ENCODE measurements around the gene RSPRY1. TPM values are rescaled to one million over a fixed set of nuclear protein-coding genes. Genes with fewer than 3 reads are reported as not detected.

RSPRY1 gene
- polyA plus RNA-seq, 4 donors = 12.4 to 43.9 (median 17.2) TPM

DNA sequence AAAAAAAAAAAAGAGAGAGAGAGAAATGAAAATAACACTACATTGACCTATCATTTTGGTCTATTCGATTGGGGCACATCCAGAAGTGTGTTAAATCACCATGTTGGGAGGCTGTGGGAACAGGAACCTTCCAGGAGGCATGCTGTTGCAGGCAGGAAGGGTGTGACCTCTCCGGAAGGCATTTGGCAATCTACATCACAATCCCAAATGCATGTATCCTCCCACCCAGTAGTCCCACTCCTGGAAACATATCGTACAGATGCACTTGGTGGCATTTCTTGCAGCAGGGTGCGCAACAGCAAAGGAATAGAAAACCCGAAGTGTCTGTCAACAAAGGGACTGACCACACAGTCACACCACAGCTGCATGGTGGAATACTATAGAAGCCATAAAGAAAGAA, 90.5 kb downstream of the RSPRY1 start:
- Histone ChIP-seq H3K4me1 (ENCODE audit: control insufficient read depth in 3 of 3, insufficient read depth in 2 of 3, low read depth in 1 of 3, low read length in 2 of 3) (peaks cover 0 to 35% (median 7%) of the 10 kb centered on the region in 3 donors), H3K36me3 (ENCODE audit: control insufficient read depth in 3 of 3, insufficient read depth in 2 of 3, low read depth in 1 of 3, low read length in 3 of 3) (peaks cover 0 to 41% (median 3%) of the 10 kb centered on the region in 3 donors), H3K27ac (ENCODE audit: low read depth in 1 of 3, low read length in 2 of 3) (peak overlapping the region in 1 of 3 donors; percentile 29), H3K27me3 (ENCODE audit: control insufficient read depth in 3 of 3, insufficient read depth in 3 of 3, low read length in 3 of 3) (no peaks in the 10 kb centered on the region), H3K4me3 (ENCODE audit: low read depth in 1 of 3, low read length in 3 of 3) (no peak overlapping the region), H3K9me3 (ENCODE audit: control insufficient read depth in 2 of 2, insufficient read depth in 1 of 2, low read depth in 1 of 2, low read length in 1 of 2) (no peaks in the 10 kb centered on the region)
- no peak for FAIRE-seq
- WGBS, 3 donors = 61 to 72% (median 64%) methylated on average over 5 of the region's 5 CpGs
- DNase-seq = no peak

DNA sequence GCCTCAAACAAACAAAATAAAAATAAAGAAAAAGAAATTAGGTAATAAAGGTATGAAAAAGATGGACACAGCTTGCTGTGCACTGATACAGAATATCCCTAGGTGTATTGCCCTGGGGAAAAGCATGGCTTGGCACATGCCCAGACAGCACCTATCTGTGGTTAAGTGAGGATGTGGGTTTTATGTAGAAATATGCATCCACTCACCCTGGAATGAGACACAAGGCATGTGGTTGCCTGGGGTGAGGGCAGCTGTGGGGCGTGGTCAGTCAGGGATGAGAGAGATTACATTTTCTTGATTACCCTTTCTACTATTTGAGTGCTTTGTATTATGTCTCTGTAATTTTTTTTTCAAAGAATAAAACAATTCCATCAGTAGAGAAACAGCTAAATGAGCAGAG, 91.5 kb downstream of the RSPRY1 start:
- 47 to 59% (median 47%) methylated on average over 1 of the region's 1 CpG for WGBS, 3 donors
- DNase-seq (no peak), FAIRE-seq (no peak)

DNA sequence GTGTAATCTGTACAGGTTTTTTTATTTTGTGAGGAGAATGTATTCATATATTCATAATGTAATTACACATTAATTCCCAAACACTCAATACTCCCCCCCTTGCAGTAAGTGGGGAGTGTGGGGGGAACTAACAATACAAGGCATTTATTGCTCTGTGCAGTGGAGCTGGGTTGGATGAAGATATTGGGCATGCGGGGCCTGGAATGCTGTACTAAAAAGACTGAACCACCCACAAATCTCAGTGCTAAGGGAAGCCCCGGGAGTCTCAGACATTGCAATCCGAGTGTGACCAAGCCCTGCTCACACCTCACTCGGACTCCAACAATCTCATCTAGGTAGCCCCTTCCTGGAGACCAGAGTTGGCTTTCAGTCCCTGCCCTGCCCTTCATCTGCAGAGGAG, 92.4 kb downstream of the RSPRY1 start:
- Histone ChIP-seq H3K36me3 (ENCODE audit: control insufficient read depth in 3 of 3, insufficient read depth in 2 of 3, low read depth in 1 of 3, low read length in 3 of 3) (peaks cover 0 to 34% (median 3%) of the 10 kb centered on the region in 3 donors), H3K4me3 (ENCODE audit: low read depth in 1 of 3, low read length in 3 of 3) (no peak overlapping the region), H3K4me1 (ENCODE audit: control insufficient read depth in 3 of 3, insufficient read depth in 2 of 3, low read depth in 1 of 3, low read length in 2 of 3) (peaks cover 0 to 20% (median 7%) of the 10 kb centered on the region in 3 donors), H3K27ac (ENCODE audit: low read depth in 1 of 3, low read length in 2 of 3) (no peak overlapping the region), H3K9me3 (ENCODE audit: control insufficient read depth in 2 of 2, insufficient read depth in 1 of 2, low read depth in 1 of 2, low read length in 1 of 2) (no peaks in the 10 kb centered on the region), H3K27me3 (ENCODE audit: control insufficient read depth in 3 of 3, insufficient read depth in 3 of 3, low read length in 3 of 3) (no peaks in the 10 kb centered on the region)
- no peak for DNase-seq
- WGBS, 3 donors = 77 to 91% (median 86%) methylated on average over 3 to 4 of the region's 4 CpGs
- no peak for FAIRE-seq

More for the DNA sequence above, 91.5 kb downstream of the RSPRY1 start:
- Histone ChIP-seq H3K9me3 (ENCODE audit: control insufficient read depth in 2 of 2, insufficient read depth in 1 of 2, low read depth in 1 of 2, low read length in 1 of 2) (no peaks in the 10 kb centered on the region), H3K27me3 (ENCODE audit: control insufficient read depth in 3 of 3, insufficient read depth in 3 of 3, low read length in 3 of 3) (no peaks in the 10 kb centered on the region), H3K27ac (ENCODE audit: low read depth in 1 of 3, low read length in 2 of 3) (no peak overlapping the region), H3K4me1 (ENCODE audit: control insufficient read depth in 3 of 3, insufficient read depth in 2 of 3, low read depth in 1 of 3, low read length in 2 of 3) (peaks cover 0 to 25% (median 7%) of the 10 kb centered on the region in 3 donors), H3K4me3 (ENCODE audit: low read depth in 1 of 3, low read length in 3 of 3) (no peak overlapping the region), H3K36me3 (ENCODE audit: control insufficient read depth in 3 of 3, insufficient read depth in 2 of 3, low read depth in 1 of 3, low read length in 3 of 3) (peaks cover 0 to 35% (median 3%) of the 10 kb centered on the region in 3 donors)

DNA sequence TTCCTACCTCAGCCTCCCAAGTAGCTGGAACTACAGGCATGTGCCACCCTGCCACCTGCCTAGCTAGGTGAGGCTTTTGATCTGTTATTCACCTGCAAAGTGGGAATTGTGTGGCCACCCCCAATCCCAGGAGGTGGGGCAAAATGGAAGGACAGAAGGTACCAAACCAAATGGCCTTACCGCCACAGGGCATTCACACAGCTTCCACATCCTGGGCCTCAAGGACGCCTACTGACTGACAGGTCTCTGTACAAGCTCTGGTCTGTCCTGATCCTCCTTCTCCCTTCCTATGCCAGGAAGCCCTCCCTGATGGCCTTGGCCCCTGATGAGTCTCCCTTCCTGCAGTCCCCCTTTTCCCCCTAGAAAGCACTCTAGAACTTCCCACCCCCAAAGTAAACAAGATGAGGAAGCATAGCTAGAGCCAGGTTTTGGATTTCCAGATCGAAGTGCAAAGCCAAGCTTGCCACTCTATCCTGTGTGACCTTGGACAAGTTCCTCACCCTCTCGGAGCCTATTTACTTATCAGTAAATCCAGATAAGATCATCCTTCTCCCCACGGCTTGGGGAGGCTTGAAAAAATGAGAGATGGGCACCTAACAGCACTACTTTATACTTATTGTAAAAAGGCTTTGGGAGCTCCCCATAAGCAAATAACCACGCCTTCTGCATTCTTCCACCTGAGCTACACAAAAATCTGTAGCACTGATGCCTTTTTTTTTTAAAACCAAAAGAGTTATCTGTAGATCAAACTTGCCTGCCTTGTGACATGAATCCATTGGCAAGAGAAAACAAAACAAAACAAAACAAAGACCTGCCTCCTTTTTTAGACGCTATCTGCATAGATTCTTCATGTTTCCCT, 93.9 kb downstream of the RSPRY1 start:
- H3K27me3 ChIP-seq (ENCODE audit: control insufficient read depth in 3 of 3, insufficient read depth in 3 of 3, low read length in 3 of 3) = peaks cover 0 to 3% (median 0%) of the 10 kb centered on the region in 3 donors
- H3K27ac ChIP-seq (ENCODE audit: low read depth in 1 of 3, low read length in 2 of 3) = peak overlapping the region in 2 of 3 donors; percentile 17 to 67
- 35 to 59% (median 49%) methylated on average over 7 of the region's 7 CpGs for WGBS, 3 donors
- no peak for FAIRE-seq
- H3K4me3 ChIP-seq (ENCODE audit: low read depth in 1 of 3, low read length in 3 of 3) = no peak overlapping the region
- DNase-seq = peak in 1 of 2 donors; percentile 81
- H3K4me1 ChIP-seq (ENCODE audit: control insufficient read depth in 3 of 3, insufficient read depth in 2 of 3, low read depth in 1 of 3, low read length in 2 of 3) = peaks cover 0 to 16% (median 7%) of the 10 kb centered on the region in 3 donors
- no peaks in the 10 kb centered on the region for H3K9me3 ChIP-seq (ENCODE audit: control insufficient read depth in 2 of 2, insufficient read depth in 1 of 2, low read depth in 1 of 2, low read length in 1 of 2)
- peaks cover 0 to 31% (median 3%) of the 10 kb centered on the region in 3 donors for H3K36me3 ChIP-seq (ENCODE audit: control insufficient read depth in 3 of 3, insufficient read depth in 2 of 3, low read depth in 1 of 3, low read length in 3 of 3)

DNA sequence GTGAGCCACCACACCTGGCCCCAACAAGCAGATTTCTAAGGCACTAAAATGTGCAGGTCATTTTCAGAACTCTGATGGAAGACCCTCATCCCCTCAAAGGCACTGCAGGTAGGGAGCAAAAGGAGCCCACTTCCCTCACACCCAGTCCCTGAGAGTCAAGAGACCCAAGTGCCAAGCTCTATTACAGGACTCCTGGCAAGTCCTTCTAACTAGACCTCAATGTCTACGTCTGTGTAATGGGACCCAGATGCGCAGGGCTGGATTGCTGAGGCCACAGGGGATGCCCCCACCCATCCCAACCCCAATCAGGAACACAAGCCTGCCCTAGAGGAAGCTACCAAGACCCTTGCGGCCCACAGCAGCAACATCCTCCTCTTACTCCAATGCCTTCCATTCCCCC, 95.7 kb downstream of the RSPRY1 start:
- Histone ChIP-seq H3K27ac (ENCODE audit: low read depth in 1 of 3, low read length in 2 of 3) (peak overlapping the region in 1 of 3 donors; percentile 6), H3K27me3 (ENCODE audit: control insufficient read depth in 3 of 3, insufficient read depth in 3 of 3, low read length in 3 of 3) (peaks cover 0 to 3% (median 0%) of the 10 kb centered on the region in 3 donors), H3K36me3 (ENCODE audit: control insufficient read depth in 3 of 3, insufficient read depth in 2 of 3, low read depth in 1 of 3, low read length in 3 of 3) (peaks cover 0 to 22% (median 0%) of the 10 kb centered on the region in 3 donors), H3K4me1 (ENCODE audit: control insufficient read depth in 3 of 3, insufficient read depth in 2 of 3, low read depth in 1 of 3, low read length in 2 of 3) (peaks cover 0 to 14% (median 5%) of the 10 kb centered on the region in 3 donors), H3K4me3 (ENCODE audit: low read depth in 1 of 3, low read length in 3 of 3) (no peak overlapping the region), H3K9me3 (ENCODE audit: control insufficient read depth in 2 of 2, insufficient read depth in 1 of 2, low read depth in 1 of 2, low read length in 1 of 2) (no peaks in the 10 kb centered on the region)
- DNase-seq = no peak
- 90 to 96% (median 91%) methylated on average over 3 of the region's 3 CpGs for WGBS, 3 donors
- FAIRE-seq = no peak

DNA sequence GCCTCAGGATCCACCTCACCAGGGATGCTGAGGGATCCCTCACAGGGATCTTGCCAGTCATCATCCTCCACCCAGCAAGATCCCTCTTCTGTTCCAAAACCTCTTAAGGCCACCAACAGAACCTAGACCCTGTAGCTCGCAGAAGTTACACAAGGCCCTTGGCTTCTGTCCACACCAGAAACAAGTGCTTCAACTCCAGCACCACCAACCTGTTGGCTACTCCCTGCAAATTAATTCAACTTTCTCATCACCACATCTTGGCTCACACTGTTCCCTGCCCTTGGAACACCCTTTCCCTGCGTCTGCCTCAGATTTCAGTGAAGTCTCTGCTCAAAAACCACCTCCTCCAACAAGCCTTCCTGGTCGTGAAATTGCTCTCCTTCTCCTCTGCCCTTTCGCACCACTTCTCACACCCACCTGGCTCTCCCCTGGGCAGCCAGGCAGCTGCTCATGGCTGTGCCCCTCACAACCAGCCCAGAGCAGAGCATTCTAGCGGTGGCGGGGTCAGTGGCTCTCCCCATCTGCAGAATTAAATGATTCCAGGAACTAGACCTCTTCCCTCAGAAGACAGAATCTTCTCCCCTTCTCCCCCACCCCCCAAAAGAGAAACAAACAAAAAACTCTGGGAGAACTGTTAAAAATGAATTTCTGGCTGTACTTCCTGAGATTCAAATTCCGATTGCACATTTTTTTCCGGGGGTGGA, 96.5 kb downstream of the RSPRY1 start:
- no peak for FAIRE-seq
- WGBS, 3 donors = 50 to 71% (median 69%) methylated on average over 8 of the region's 8 CpGs
- no peak for DNase-seq

DNA sequence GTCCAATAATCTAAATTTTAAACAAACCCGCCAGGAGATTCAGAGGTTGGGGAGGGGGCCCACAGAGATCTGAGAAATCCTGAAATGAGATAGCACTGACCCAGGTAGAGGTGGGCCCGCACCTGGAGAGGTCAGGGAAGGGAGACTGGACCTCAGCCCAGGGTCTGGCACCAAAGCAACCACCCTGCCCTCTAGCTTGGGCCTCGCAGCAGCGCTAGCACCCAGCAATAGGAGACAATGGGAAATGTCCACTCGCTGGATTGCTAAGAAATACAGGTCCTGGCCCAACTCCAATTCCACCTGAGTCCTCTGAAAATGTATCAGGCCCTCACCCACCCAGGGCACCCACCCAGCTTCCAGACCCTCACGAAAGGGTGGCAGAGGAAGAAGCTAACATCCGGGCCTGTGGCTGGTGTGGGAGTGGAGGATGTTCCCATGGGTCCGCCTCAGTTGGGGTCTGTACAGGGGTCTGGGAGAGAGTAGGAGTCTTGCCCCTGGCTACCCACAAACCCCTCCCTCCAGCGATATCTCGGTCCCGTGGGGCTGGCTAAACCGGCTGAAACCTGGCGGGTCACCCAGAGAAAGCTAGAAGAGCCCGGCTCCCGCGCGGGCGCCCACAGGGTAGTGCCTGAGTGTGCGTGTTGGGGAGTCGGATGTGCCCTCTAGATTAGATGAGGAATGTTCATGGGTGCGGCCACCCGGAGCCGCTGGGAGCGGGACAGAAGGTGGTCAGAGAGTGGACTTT, 97.3 kb downstream of the RSPRY1 start:
- peaks cover 0 to 20% (median 0%) of the 10 kb centered on the region in 3 donors for H3K36me3 ChIP-seq (ENCODE audit: control insufficient read depth in 3 of 3, insufficient read depth in 2 of 3, low read depth in 1 of 3, low read length in 3 of 3)
- DNase-seq (peak; percentile 86 to 93), FAIRE-seq (no peak)
- H3K4me3 ChIP-seq (ENCODE audit: low read depth in 1 of 3, low read length in 3 of 3) = peak overlapping the region in 2 of 3 donors; percentile 76 to 82
- H3K27ac ChIP-seq (ENCODE audit: low read depth in 1 of 3, low read length in 2 of 3) = peak overlapping the region; percentile 77 to 86 (median 79)
- WGBS, 3 donors = 27 to 49% (median 41%) methylated on average over 24 of the region's 24 CpGs
- peaks cover 0 to 3% (median 0%) of the 10 kb centered on the region in 3 donors for H3K27me3 ChIP-seq (ENCODE audit: control insufficient read depth in 3 of 3, insufficient read depth in 3 of 3, low read length in 3 of 3)
- H3K4me1 ChIP-seq (ENCODE audit: control insufficient read depth in 3 of 3, insufficient read depth in 2 of 3, low read depth in 1 of 3, low read length in 2 of 3) = peaks cover 0 to 12% (median 5%) of the 10 kb centered on the region in 3 donors
- H3K9me3 ChIP-seq (ENCODE audit: control insufficient read depth in 2 of 2, insufficient read depth in 1 of 2, low read depth in 1 of 2, low read length in 1 of 2) = no peaks in the 10 kb centered on the region

More for the DNA sequence above, 96.5 kb downstream of the RSPRY1 start:
- H3K4me3 ChIP-seq (ENCODE audit: low read depth in 1 of 3, low read length in 3 of 3) = peak overlapping the region in 2 of 3 donors; percentile 76 to 82
- peaks cover 0 to 22% (median 0%) of the 10 kb centered on the region in 3 donors for H3K36me3 ChIP-seq (ENCODE audit: control insufficient read depth in 3 of 3, insufficient read depth in 2 of 3, low read depth in 1 of 3, low read length in 3 of 3)
- H3K4me1 ChIP-seq (ENCODE audit: control insufficient read depth in 3 of 3, insufficient read depth in 2 of 3, low read depth in 1 of 3, low read length in 2 of 3) = peaks cover 0 to 12% (median 5%) of the 10 kb centered on the region in 3 donors
- H3K27ac ChIP-seq (ENCODE audit: low read depth in 1 of 3, low read length in 2 of 3) = peak overlapping the region in 2 of 3 donors; percentile 77 to 86
- H3K9me3 ChIP-seq (ENCODE audit: control insufficient read depth in 2 of 2, insufficient read depth in 1 of 2, low read depth in 1 of 2, low read length in 1 of 2) = no peaks in the 10 kb centered on the region
- peaks cover 0 to 3% (median 0%) of the 10 kb centered on the region in 3 donors for H3K27me3 ChIP-seq (ENCODE audit: control insufficient read depth in 3 of 3, insufficient read depth in 3 of 3, low read length in 3 of 3)

DNA sequence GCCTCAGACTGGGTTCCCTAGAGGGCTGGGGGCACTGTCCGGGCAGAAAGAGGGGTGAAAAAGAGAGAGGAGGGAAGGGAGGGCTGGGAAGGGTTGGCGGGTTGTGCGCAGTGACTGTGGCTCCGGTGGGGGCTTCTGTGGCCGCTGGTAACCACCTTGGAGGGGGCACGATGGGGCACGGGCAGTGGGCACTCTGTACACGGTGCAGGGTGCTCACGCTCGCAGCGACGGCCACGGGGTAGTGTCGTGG, 97.8 kb downstream of the RSPRY1 start:
- H3K4me1 ChIP-seq (ENCODE audit: control insufficient read depth in 3 of 3, insufficient read depth in 2 of 3, low read depth in 1 of 3, low read length in 2 of 3) = peaks cover 0 to 12% (median 5%) of the 10 kb centered on the region in 3 donors
- H3K27ac ChIP-seq (ENCODE audit: low read depth in 1 of 3, low read length in 2 of 3) = peak overlapping the region; percentile 79 to 86 (median 84)
- FAIRE-seq (no peak), DNase-seq (no peak)
- H3K27me3 ChIP-seq (ENCODE audit: control insufficient read depth in 3 of 3, insufficient read depth in 3 of 3, low read length in 3 of 3) = peaks cover 0 to 3% (median 0%) of the 10 kb centered on the region in 3 donors
- H3K36me3 ChIP-seq (ENCODE audit: control insufficient read depth in 3 of 3, insufficient read depth in 2 of 3, low read depth in 1 of 3, low read length in 3 of 3) = peaks cover 0 to 20% (median 0%) of the 10 kb centered on the region in 3 donors
- H3K4me3 ChIP-seq (ENCODE audit: low read depth in 1 of 3, low read length in 3 of 3) = peak overlapping the region in 2 of 3 donors; percentile 76 to 82
- H3K9me3 ChIP-seq (ENCODE audit: control insufficient read depth in 2 of 2, insufficient read depth in 1 of 2, low read depth in 1 of 2, low read length in 1 of 2) = no peaks in the 10 kb centered on the region
- 1 to 14% (median 4%) methylated on average over 13 to 14 of the region's 14 CpGs for WGBS, 3 donors
